GM18502 (cell line): ENCODE results near the gene NUDT16.
"Not testable (repeated sequence)": the region's sequence is repeated elsewhere in the genome, so short reads cannot be mapped to it uniquely, and the experiment has no call there.

Source experiments
- ATAC-seq: cut with Tn5 transposase; IDR thresholded peaks from one replicate; pipeline ENCODE4 v1.9.1; 2021; ENCODE audit warnings: mild to moderate bottlenecking; ENCODE audit not compliant: unreplicated experiment, poor library complexity

Gene NUDT16

GRCh38 chr3:131381445-131382291 lies at the start of gene NUDT16:
TSS of gene NUDT16 (plus strand) at chr3:131381774. CDS start at chr3:131381805, 31 bp downstream.
- peak; percentile 98 for ATAC-seq

DNA sequence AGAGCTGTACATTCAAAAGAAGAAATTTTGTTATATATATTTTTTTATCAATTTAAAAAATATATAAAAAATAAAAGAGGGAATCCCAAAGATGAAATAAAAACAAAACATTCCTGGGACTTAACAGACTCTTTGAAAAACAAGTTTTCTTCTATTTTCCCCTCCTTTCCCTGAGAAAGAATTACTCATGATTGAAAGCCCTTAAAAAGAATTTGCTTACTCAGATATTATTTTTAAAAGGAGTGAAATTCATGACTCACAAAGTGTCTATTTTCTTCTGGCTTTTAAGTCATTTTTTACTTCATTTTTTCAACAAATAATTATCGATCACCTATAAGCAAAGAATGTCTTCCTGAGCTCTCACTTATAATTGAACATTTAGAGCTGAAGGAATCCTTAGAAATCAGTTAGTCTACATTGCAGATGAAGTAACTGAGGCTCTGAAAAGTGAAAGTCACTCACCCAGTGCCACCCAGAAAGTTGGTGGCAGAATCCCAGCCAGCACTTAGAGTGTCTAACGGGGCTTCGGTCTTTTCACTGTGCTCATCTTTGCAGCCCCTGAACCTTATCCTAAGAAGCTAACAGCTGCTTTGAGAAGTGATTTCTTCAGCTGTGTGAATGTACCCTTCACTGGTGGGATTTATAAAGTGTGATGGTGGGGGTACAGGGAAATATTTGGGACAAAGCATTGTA lies 42.5 kb upstream of the NUDT16 start:
- ATAC-seq, result no peak

DNA sequence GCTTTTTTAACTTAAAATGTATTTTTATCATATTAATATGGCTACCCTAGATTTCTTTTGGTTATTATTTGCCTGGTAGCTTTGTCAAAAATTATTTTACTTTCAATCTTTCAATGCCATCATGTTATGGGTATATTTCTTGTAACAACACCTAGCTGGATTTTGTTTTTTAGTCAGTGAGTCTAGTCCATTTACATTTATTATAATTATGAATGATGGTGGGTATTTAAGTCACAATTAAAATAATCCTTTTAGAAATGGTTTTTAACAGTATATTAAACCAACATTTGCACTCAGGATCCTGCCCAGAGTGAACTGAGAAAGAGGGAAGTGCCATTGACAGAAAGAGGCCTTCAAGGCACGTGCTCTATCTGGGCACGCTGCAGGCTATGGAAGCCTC lies 39.8 kb upstream of the NUDT16 start:
- no peak for ATAC-seq

GRCh38 chr3:131348911-131349310 lies 32.7 kb upstream of the NUDT16 start:
- no peak for ATAC-seq

- no peak for ATAC-seq
Observed at GRCh38 chr3:131349454-131349853, 32.1 kb upstream of the NUDT16 start.

DNA sequence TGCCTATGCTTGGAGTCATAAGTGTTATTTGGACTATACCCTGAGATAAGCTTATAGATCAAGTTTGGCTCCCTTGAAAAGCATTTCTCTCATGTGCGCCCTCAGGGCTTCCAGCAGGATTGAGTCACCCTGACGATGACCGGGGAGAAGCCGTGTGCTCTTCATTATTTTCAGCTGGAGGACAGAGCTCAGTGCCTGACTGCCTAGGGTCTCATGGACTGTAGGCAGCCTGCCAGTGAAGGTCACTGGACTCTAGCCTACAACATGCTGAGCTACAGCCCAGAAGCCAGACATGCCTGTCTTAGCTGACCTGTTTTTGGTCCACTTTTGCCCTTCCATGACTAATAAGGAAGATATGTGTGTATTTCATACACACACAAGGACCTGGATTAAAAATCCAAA lies 31.6 kb upstream of the NUDT16 start:
- ATAC-seq, result no peak

- no peak for ATAC-seq
Observed at GRCh38 chr3:131350506-131350905, 31.1 kb upstream of the NUDT16 start.

DNA sequence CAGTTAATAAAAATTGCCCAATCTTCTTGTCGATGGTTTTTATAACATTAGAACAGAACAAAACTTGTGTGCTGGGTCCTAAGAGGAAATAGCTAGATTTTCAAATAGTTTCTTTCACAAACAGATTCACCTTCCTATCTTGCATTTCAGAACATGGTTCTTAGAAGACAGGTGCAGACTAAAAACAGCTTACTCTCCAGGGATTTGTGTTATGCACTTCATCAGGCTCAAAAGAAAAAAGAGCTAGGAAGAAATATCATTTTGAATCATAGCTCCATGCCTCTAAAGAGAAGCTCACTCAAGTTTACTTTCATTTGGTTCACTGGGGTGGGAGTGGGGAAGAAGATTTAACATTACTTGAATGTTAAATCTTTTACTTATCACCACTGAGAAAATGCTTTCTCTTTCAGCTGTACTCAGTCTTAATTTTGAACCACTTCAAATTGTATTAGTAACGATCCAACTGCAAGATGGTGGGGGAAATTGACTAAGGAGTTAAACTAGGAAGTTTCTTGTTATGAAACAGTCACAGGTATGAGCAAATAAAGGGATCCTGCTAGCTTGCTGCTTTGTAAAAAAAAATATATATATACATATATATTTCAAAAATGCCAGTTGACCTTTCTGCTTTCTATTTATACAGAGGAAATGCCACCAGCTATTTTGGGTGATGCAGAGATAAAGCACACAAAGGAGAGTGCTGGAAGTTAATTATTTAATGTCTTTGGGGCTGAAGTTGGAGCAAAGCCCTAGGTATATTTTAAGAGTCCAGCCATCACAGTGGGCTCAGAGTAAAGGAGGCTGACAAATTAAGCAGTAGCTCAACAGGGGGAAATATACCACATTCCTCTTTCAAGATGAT lies 28.3 kb upstream of the NUDT16 start:
- ATAC-seq, result no peak

DNA sequence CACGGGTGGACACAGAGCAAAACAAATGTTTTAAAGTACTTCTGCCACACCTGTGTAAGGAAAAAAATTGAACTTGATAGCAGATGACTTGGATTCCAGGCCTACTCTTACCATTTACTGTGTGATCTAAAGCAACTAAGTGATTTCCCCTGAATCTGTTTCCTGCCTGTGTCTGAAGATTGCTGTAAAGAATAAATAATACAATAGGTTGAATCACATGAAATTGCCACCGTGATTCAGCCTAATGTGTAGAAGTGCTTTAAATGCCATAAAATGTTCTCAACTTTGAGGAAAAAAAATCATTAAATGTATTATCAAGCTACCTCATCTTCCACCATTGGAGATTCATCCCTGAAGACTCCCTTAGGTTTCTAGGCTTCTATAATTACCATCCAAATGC lies 27.6 kb upstream of the NUDT16 start:
- no peak for ATAC-seq

DNA sequence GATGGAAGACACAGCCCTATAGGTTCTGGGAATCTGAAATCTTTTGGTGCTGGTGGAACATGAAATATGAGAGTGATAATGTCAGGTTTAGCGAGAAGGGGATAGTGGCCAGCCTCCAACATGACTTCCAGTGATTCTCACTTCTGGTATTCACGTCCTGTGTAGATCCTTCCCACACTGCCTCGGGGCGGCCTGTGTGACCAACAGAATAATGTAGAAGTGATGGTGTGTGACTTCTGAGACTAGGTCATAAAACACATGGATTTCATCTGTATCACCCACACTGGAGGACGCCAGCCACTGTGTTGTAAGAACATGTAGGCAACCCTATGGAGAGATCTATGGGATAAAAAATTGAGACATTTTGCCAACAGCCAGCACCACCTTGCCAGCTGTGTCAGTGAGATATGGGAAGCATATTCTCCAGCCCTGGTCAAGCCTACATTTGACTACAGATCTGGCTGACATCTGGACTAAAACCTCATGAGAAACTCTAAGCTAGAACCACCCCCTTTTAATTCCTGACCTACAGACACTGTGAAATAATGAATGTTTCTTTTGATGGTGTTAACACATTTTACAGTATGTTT lies 25.5 kb upstream of the NUDT16 start:
- ATAC-seq, result no peak

GRCh38 chr3:131357275-131357674 lies 24.3 kb upstream of the NUDT16 start:
- no peak for ATAC-seq

DNA sequence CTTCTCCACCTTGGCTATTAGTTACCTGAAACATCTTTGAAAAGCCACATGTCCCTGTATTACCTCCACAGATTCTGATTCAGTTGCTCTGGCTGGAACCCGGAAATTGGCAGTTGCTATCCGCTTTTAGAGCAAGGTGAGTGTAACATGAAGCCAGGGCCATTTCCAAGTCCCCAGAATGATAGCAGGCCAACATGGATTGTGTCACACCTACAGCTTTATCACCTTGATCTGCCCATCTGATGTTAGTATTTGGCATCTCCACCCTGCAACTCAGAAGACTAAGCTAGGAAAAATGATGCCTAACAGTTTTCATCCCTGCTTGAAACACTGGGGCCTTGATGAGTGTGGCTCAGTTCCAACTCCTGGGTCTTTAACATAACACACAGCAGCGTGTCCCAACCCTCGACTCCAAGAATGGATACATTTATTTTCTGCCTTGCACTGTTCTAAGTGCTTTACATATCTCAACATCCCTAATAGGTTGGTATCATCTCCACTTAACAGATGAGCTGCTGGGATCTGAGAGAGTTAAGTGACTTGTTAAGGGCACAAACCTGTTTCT lies 21.3 kb upstream of the NUDT16 start:
- no peak for ATAC-seq

- not testable (repeated sequence) for ATAC-seq
Observed at GRCh38 chr3:131361066-131361463, 20.5 kb upstream of the NUDT16 start.

DNA sequence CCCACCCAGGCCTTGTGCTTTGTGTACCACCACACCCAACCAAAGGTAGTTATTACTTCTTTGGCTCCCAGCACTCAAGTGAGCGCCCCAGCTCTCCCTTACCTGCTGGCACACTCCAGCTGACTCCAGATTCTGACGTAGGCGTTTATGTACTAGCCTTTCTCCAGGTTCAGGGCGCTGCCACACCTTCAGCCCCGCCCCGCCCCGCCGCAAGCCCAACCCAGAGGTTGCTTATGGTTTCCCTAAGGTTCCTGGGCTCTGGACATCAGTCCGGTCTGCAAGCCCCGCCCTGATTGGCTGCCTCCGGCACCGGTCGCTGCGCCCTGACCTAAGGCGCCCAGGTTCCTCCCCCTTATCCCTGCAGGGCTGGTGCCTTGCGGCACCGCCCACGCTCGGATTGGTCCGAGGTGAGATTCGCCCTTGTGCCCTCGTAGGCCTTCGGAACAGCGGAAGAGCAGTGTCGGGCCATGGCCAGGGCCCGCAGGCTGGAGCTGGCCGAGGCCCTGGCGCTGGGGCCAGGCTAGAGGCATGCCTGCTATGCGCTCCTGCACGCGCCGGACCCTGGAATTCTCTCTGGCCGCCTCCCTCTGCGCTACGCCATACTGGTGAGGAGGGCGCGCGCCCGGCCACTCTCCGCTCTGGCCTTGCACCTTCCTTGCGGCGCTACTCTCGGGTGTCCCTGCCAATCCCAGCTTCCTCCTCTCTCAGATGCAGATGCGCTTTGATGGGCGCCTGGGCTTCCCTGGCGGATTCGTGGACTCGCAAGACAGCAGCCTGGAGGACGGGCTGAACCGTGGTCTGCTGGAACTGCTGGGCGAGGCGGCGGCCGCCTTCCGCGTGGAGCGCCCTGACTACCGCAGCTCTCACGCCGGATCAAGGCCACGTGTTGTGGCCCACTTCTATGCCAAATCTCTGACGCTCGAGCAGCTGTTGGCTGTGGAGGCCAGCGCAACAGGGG lies 19.8 kb upstream of the NUDT16 start:
- peak; percentile 97 for ATAC-seq

DNA sequence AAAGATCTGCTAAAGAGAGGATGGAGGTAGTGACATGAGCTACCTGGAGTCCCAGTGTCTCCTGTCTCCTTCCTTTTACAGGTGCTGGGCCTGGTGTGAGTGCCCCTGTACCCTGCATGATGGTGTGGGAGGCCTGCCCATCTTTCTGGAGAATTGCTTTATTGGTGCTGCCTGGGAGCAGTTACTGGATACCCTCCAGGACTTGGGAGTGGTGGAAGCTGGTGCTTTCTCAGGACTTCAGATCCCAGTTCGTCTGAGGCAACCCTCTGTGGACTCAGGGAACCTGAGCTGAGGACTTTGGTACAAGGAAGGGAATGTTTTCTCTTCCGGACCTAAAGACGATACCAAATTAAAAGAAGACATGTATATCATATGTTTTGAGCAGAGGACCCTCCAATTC lies 18.3 kb upstream of the NUDT16 start:
- no peak for ATAC-seq

DNA sequence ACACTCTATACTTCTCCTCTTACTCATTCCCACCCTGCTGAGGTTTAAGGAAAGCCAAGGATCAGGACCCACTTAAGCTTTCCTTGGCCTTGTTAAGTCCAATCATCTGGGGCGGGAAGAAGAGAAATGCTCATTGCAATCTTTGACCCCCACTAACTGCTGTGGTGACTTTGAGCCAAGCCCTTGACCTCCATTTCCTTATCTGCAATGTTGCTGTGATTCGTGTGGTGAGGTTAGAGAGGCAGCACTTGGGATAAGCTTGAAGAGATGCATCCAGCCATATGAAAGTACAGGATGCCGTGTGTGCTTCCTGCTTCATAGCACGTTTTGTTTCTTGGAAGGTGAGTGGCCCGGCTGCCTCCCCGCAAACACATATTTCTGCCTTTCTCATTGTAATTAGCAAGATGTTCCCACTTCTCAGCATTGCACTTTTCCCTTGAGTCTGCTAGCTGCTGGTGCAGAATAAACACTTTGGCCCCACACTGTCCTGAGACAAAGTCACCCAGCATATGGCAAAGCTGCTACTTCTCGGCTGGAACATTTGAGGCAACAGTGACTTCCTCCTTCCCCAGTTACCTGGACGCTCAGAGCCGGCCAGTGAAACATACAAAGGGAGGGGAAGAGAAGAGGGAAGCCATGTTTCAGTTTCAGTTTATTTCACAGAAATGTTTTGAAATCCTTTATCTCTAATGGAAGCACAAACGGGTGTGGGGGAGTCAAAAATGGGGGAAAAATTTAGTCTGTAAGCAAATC lies 10.5 kb upstream of the NUDT16 start:
- ATAC-seq, result no peak

DNA sequence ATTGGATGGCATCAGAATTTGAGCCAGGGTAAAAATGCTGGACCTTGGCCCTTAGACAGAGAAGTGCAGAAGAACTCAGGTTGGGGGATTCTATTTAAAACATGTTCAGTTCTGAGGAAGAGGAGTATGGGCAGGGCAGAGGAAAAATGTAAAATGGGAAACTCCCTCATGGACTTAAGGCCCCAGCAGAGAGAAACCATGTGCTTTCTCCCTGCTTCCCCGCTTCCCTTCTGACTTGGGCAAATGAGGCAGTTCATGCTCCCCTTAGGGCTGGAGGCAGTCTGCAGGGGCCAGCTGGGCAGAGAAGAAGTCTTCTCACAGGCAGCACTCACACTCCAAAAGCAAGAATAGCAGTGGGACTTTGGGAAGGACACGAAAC lies 9.9 kb upstream of the NUDT16 start:
- no peak for ATAC-seq

- ATAC-seq, result no peak
Observed at GRCh38 chr3:131374741-131375140, 6.8 kb upstream of the NUDT16 start.
